NCI-H1092 (cell line): ENCODE data around the gene PLCB2.
A peak's percentile ranks its signal among the peaks of the same experiment; 100 is the strongest.

Experiments used
- DNase-seq: peaks from one replicate; lab custom pipeline; 2025; lab: John Stamatoyannopoulos, UW

The PLCB2 gene

DNA sequence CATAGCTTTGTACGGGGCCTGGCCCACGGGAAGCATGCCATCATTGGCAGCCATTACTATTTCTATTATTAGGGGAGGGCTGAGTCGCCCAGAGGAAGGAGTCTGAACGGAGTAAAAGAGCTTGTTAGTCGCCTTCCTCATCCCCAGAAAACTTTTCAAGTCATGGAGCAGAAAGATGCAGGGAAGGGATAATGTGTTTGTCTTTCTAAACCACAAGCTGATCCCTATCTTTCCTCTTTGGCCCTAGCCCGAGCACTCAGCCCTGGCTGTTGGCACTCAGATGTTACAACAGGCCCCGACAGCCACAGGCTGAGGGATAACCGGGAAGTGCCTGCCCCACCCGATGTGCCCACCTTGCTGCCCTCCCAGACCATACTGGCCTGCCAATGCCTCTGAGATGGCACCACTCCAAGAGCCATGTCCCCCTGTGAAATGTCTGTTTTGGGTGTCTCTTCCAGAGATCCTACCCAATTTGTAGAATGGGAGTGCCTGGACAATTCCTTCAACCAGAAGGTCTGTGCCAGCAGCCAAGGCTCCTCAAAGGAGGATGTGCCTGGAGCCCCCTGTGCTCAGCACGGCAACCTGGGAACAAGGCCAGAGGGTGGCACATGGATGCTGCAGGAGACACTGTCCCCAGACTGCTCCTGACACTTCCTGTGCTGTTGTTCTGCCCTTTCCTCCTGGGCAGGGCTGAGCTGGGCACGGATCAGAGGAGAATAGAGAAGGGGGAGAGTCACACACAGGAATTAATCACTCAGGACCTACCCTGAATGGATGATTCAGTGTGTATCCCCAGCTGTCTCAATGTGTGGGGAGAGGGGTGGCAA lies 58.0 kb downstream of the PLCB2 start:
- no peak for DNase-seq

DNA sequence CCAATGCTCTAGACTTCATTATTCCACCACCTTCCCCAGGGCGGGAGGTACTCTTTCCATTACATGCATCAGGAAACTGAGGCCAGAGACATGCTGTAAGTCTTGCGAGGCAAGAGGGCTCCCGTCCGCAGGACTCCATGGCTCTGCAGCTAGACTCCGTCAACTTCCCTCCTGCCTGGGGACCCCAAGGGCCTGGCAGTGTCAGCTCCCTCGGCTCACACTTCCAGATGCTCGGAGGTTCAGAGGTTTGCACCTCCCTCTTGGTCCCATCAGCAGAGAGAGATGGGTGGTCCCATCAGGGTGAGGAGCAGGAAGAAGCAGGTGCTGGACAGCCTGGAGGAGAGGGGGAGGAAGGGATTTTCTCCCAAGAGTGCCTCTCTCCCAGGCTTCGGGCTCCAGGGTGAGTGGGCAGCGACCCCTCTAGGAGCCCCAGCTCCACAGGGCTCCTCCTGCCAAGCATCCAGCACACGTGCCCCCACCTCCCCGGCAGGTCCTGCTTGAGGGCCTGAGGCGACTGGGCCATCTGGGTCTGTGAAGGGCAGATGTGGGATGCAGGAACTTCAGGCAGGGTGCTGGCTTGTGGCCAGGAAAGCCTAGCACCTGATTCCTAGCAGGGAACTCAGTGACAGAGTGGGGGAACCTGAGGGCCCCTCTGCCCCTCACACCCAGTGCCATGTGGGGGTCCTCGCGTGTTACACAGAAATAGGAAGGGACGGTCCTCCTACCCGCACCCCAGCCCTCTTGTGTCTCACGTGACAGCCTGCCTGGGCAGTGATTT lies 59.5 kb downstream of the PLCB2 start:
- no peak for DNase-seq

DNA sequence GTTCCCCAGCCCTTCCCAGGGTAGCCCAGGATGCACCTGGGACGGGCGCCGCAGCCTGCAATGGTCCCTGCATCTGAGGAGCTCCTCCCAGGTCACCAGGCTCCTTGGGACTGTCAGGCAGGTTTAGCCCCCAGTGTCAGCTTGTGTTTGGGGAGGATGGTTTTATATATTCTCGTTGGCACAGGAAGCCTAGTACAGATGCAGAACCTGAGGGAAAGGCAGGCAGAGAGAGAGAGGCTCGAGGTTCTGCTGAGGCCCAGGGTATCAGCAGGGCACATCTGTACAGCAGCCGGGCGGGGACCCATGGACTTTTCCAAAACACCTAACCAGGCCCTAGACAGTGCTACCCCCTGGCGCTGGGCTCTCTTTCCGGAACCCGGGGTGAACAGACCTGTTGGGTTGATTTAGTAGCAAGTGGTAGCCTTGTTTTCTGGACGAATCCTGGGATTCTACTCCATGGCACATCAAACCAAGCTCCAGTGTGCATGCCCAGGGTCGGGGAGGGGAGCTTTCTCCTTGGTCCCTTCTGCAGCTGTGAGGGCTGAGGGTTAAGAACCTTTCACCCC lies 60.2 kb downstream of the PLCB2 start:
- DNase-seq, result no peak

DNA sequence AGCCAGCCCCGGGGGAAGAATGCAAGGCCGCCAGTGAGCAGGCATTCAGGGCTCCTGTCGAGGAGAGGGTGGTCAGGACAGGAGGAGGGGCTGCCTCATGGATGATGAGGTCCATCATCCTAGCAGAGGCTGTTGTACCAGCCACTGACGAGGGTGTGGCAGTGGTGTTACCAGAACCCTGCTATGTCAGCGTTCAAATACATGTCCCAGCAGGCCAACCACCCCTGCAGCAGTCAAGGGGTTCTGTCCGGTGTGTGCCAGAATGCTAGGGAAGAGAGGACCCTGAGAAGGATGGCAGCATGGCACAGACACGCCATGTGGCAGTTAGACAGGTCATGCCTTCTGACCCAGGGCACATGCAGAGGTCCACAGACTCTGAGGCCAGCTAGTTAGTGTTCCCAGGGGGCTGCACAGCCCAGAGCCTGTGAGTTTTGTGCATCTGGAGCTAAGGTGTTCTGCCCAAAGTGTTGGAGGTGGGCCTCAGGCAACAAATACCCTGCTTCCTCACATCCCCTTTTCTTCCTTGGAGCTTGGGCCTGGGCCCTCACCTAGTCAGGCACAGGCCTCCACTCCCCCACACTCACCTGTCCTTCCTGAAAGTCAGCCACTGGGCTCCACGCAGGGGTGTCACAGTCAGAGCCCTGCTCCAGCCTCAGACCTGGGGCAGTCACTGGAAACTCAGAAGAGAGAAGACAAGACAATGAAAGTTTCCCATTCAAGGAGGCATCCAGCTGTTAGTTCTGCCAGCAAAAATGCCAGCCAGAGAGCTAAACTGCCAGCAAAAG lies 61.0 kb downstream of the PLCB2 start:
- no peak for DNase-seq

DNA sequence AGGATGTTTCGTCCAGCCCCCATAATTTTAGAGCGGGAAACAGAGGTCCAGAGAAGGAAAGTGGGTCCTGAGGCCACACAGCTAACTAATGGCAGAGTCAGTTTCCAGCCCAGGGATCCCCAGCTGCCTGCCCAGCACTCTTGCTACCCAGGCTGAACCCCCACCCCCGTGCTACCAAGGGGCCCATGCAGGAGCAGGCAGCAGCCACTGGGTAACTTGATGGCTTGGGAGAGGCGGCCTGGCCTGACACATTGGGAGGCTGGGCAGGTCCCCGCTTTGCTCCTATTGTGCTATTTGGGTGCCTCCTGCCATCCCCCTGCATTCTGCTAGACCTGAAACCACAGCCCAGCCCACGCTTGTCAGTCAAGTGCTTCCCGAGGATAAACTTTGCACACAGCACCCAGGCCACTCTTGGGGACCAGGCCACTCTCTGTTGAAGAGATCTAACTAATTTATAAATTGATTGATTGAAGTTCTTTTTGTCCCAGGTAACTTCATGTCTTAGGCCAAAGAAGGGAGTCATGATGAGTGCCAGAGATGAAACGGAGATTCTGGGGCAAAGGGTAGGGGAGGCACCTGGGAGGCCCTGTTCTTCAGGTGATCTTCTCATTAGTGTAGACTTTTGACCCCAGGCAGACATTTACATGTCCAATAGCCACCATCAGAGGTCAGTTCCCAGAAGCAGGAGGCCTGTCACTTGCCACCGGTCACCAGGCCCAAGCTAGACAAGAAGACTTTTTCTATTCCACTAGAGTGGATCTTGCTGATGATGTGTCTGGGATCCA lies 61.9 kb downstream of the PLCB2 start:
- no peak for DNase-seq

DNA sequence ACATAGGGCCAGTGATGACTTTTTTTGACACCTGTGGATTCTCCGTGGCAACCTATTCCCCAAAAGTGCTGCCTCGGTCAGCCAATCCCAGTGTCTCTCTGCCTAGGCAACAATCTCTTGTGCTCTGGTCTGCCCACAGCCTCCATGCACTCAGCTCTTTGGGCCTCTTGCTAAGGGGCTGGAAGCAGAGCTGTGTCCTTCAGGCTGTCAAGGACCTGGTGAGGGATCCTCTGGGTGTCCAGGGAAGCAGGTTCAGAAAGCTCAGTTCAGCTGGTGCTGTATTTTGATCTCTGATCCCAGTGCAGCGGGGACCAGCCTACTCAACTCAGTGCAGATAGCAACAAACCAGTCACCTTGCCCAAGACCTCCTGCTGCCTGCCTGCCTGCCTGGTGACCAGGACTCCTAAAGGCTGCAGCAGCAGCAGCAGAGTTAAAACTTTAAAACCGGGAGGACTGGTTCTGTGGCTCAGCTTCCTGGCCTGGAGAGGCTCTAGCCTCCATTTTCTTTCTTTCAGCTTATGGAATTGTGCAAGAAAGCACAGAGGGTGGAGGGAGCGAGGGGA lies 62.7 kb downstream of the PLCB2 start:
- DNase-seq, result no peak

DNA sequence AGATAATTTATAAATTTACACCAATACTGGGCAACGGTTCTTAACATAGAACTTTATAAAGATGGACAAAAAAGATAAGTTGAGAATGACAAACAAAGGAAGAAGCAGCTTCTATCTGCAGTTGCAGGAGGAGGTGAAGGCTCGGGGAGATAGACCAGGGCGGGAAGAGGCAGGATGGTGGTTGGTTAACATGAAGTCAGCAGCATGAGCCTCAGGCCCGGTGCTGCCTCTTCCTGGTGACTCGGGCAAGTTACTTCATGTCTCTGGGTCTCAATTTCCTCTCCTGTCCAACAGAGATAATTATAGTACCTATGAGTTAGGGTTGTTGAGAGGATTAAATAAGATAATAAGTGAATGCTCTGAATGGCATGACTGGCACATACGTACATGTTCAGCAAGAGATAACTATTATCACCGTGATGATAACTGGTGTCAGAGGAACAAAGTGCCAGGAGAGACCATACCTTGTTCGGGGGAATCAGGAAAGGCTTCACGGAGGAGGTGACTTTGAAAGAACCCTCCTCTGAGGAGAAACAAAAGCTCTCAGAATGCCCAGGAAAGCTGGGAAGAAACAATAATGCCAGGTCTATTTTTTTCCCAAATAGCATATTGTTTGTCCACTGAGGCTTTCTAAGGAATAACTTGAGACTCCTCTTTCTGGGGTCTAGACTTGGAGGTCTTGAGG lies 64.5 kb downstream of the PLCB2 start:
- no peak for DNase-seq

DNA sequence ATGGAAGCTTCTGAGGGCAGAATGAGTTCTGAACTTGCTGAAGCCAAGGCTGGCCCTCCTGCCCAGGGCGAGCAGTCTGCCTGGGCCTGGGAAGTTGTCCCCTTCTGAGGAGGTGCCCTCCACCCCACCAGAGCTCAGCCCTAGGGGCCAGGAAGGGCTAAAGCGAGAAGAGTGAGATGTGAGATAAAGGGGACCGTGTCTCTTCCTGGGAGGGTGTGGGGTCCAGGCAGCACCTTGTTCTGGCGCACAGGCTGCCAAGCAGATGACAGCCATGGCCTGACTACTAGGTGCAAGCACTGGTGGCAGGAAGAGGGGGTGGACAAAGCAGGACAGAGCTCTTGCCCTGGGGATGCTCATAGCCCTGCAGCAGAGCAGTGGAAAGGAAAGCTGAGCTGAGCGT lies 65.1 kb downstream of the PLCB2 start:
- DNase-seq, result no peak

DNA sequence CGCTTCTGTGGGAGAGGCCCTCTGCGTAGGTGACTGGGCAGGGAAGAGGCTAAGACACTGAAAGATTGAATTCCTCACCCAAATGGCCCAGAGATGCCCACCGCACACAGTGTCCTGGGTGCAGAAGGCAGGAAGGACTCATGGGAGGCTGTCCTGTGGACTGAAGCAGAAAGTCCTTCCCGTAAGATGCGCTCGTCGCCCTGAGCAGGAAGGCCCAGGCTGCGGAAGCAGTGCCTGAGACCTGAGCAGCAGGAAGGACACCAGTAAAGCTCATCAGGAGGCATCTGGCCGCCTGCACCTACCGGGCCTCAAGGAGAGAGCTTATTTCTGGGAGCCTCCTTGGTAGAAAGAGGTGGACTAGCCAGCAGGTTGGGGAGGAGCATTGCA lies 65.5 kb downstream of the PLCB2 start:
- no peak for DNase-seq

DNA sequence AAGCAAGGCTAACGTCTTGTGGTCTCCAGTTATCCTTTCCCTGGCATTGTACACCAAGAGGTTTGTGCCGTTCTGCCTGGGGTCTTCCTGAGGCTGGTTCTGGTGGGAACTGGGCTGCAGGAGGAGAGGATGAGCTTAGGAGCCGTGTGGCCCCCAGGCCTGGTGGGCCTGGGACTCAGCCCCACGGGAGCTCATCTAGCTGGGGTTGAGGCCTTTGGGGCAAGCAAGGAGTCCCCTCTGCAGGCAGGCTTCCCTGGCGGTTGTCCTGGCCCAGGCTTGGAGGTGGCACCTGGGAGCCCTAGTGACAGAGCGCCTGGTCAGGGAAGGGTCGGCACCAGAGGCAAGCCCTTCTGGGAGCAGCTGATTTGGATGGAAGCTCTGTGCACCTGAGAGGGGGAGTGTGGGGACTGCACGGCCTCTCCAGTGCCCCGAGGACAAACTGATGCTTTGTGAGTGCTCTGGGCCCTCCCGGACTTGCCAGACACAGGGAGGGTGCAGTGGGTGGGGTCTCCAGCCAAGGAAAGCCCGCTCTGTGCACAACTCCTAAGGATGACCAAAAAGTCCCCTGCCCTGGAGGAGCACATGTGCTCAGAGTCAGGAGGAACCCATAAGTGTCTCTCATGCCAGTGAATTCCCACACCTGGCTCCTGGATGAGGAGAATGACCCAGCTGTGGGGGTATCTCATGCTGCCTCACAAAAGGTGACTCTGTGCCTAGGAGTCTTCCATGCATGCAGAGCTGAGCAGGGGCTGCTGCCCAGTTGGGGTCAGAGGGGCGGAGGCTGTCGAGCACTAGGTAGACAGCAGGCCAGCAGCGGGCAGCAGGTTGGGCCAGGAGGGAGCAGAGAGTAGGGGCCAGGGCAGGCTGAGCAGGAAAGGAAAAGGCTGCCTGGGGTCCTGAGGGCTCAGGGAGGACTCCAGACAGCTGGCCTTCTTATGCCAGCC lies 66.2 kb downstream of the PLCB2 start:
- DNase-seq, result no peak

DNA sequence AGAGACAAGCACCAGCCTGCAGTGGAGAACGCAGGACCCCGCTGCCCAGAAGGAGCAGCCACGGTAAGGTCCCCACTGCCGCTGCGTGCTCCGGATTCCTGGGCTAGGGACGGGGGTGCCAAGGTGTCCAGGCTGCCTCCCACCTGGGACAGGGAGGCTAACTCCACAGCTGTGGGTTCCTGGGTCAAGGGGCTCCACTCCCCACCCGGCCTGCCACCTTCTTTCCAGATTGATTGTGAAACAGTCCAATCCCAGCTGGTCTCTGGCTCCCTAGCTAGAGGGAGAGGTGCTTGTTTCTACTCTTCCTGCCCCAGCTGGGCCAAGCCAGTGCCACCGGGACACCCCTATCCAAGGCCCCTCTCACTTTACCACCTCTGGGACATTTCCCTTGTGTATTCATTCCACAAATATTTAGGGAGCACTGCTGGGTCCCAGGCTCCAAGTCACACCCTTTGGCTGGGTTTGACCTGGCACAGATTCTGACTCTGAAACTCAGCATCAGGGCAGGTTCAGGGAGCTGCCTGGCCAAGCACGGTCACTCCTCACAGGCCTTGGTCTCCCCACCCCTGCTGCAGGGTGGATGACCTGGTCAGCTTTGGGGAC lies 67.0 kb downstream of the PLCB2 start:
- DNase-seq, result no peak

DNA sequence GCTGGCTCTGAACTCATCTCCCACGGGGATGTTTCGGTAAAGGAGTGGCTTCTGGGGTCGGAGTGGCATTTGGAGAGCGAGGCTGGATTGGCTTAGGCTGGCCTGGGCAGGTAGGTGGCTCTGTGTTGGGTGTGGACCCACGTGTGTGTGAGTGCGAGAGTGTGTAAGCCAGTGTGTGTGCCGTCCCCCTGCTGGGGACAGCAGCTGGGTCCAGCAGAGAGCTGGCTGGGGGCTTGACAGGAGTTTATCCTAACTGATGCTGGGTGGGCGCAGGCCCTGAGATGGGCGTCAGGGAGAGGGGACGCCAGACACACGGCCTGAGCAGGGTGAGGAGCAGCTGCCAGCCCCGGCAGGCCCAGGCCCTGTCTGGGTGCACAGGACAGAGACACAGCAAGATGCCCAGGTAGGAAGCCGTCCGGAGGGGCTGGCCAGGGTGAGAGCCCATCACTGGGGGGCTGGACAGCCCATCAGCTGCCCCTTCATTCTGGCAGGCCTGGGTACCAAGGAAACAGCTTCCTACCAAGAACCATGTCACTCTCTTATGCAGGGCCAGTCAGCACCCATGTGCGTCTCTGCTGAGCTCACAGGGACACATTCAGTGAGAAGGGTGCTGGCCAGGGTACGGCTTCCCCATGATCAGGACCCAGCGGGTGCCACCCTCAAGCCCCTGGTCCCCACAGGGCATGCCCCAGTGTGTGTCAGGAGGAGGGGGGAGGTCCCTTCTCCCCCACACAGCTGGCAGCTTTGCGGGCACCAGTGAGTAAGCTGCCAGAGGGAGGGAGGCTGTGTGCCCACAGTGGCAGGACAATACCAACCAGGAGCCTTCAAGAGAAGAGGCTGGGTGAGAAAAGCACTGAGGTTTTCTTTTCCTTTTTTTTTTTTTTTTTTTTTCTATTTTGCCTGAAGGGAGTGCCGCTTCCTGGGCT lies 67.8 kb downstream of the PLCB2 start:
- no peak for DNase-seq

DNA sequence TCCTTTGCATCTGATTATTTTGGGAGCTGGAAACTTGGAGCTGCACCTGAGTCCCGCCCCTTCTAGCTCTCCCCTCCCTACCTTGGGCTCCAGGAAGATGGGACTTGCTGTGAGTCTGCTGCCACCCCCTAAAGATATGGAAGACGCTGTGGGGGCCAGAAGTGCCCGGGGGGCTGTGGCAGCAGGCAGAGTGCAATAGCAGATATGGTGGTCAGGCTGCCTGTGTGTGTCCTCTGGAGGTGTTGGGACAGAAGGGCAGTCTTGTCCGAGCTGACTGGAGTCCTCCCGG lies 68.4 kb downstream of the PLCB2 start:
- DNase-seq, result no peak

DNA sequence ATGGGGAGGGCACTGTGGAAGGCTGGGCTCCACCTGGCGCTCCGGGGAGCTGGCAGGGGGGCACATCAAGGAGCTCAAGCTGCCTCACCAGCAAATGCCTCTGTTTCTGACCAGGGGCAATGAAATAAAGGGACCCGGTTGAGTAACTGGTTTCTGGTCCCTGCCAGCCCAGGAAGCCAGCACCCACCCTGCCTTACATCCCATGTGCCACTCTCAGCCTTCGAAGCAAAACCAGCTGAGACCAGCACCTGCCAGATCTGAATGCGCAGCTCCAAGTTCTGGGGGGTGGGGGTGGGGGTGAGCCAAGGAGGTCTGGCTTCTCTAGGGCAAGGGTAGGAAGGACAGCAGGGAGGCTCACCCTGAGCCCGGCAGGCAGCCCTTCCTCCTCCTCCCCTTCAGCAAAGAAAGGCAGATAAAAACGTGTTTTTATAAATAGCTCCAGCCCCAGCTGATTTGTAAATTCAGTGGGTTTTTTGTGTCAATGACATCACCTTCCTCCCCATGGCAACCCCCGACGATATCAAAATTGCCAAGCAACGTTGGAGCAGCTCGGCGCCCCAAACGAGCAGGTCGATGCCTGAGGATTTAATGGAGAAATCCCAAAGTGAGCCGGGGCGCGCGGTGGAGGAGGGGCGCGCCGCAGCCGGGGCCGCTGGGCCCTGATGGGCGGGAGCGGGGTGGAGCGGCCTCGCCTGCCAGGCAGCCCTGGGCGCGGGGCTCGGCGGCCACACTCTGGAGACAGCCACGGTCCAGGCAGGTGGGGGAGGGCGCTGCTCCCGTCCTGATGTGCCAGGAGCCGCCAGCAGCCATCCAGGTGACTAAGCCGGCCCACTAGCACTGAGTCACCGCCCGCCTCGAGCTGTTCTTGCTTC lies 69.0 kb downstream of the PLCB2 start, which contains the start of gene PAK6:
TSS of gene PAK6 (plus strand) at position 532 of the 872 bp plus-strand sequence. CDS start 25,723 bp downstream, outside the sequence.
- peak; percentile 9 for DNase-seq
